HG03520 (cell line): ENCODE measurements around the gene UPK3A.
"Not testable (repeated sequence)": the region's sequence is repeated elsewhere in the genome, so short reads cannot be mapped to it uniquely, and the experiment has no call there.

Experiments used
- ATAC-seq: cut with Tn5 transposase; IDR thresholded peaks from one replicate; pipeline ENCODE4 v1.9.1; 2021; ENCODE audit warnings: mild to moderate bottlenecking, moderate library complexity; ENCODE audit not compliant: unreplicated experiment

UPK3A gene

DNA sequence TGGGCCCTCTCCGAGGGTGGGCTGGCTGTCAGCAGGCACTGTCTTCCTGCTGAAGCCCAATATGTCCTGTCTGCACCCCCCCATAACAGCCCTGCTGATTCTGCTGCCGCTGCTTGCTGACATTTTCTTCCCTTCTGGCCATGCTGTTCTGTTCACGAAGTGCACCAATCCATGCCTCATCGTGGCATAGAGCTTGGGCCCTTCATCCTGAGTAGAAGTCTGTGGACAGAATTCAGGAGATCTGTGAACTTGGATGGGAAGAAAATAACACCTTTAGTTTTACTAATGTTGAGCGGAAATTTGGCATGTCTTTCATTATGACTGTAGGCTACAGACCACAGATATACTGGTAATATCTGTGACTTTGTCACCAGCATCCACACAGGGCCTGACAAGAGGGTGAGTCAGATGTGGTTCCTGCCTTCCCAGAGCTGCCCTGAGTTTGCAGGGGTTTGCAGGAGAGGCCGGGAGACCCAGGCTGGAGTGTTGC is 29.9 kb upstream of the UPK3A start:
- ATAC-seq, result no peak

GRCh38 chr22:45257941-45258340 is 26.8 kb upstream of the UPK3A start:
- ATAC-seq, result not testable (repeated sequence)

DNA sequence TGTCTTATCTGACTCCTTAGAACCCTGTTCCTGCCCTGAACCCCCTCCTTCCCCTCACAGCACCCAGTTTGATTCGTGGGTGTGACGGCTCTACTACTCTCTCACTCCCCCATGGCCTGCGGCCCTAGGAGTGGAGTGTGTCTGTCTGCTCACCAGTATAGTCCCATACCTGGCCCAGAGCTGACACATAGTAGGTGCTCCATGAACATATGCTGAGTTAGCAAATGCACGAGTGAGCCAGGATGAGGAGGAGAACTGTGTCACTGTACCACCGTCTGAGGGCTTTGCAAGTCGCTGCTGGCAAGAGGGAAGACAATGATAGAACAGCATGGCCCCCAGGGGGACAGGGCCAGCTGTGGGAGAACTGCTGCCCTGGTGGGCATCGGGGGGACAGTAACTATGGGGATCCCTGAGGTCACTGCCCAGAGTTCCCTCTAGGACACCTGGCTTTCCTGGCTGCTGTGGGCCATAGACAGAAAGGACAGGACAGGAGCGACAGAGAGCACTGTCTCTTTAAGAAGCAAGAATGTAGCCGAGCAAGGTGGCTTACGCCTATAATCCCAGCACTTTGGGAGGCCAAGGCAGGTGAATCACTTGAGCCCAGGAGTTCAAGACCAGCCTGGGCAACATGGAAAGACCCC is 24.9 kb upstream of the UPK3A start:
- ATAC-seq, result no peak

DNA sequence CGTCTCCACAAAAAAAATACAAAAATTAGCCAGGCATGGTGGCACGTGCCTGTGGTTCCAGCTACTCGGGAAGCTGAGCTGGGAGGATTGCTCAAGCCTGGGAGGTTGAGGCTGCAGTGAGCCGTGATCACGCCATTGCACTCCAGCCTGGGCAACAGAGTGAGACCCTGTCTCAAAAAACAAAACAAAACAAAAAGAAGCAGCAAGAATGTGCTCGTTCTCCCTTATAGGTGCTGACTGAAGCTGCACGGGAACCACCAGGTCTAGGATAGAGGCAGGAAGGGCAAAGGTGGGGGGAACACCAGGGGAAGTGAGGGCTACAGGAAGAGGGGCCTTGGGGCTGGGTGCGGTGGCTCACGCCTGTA is 24.4 kb upstream of the UPK3A start:
- not testable (repeated sequence) for ATAC-seq

- no peak for ATAC-seq
Observed at GRCh38 chr22:45261407-45262088, 23.2 kb upstream of the UPK3A start.

- ATAC-seq, result no peak
Observed at GRCh38 chr22:45262195-45262930, 22.4 kb upstream of the UPK3A start.

- peak; percentile 31 for ATAC-seq
Observed at GRCh38 chr22:45262931-45263462, 21.8 kb upstream of the UPK3A start.

GRCh38 chr22:45263463-45264269 is 21.1 kb upstream of the UPK3A start:
- peak; percentile 63 for ATAC-seq

DNA sequence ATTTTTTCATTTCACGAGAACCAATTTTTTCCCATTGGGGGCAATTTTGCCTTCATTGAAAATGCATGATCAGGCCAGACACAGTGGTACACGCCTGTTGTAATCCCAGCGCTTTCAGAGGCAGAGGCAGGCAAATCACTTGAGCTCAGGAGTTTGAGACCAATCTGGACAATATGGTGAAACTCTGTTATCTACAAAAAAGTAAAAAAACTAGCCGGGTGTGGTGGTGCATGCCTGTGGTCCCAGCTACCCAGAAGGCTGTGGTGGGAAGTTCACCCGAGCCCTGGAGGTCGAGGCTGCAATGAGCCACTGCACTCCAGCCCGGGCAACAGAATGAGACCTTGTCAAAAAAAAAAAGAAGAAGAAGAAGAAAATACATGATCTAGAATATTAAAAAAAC is 19.2 kb upstream of the UPK3A start:
- no peak for ATAC-seq

GRCh38 chr22:45268167-45268957 is 16.4 kb upstream of the UPK3A start:
- ATAC-seq, result no peak

- ATAC-seq, result no peak
Observed at GRCh38 chr22:45268958-45269844, 15.5 kb upstream of the UPK3A start.

GRCh38 chr22:45270095-45271020 is 14.4 kb upstream of the UPK3A start:
- no peak for ATAC-seq

- ATAC-seq, result no peak
Observed at GRCh38 chr22:45271667-45272201, 13.0 kb upstream of the UPK3A start.

GRCh38 chr22:45272498-45272897 is 12.3 kb upstream of the UPK3A start:
- no peak for ATAC-seq

DNA sequence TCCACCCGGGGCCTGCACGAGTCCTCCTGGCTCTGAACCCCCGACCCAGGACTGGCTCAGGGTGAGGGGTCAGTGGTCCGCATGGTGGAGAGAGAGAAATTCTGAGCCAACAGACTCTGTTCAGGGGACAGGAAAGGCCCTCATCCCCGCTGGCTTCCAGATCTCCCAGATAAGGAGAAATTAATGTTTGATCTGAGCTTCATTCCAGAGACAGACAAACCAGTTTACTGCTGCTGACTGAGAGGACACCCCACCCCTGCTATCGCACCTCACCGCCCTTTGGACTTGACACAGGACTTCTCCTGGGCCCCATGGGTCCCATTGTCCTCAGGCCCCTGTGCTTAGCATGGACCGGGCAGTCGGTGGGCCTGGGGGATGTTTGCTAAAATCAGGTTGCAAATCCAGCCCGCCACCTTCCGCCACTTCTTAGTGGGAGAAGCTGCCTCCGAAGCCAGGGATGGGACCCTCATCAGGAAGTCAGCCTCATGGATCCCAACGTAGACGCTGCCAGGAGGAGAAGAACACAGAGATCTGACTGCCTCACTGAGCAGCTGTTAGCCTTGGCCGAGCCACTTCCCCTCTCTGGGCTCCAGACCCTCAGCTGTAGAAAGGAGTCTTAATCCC is 11.2 kb upstream of the UPK3A start:
- ATAC-seq, result no peak

- no peak for ATAC-seq
Observed at GRCh38 chr22:45276507-45277105, 8.1 kb upstream of the UPK3A start.

GRCh38 chr22:45277720-45278119 is 7.0 kb upstream of the UPK3A start:
- not testable (repeated sequence) for ATAC-seq
